Stimulated activated CD8-positive, alpha-beta memory T cell treated with anti-CD3 and anti-CD28 coated beads, Interleukin-12 subunit alpha, Interleukin-12 subunit beta, amount 100 ng/mL, for 24 hours (primary cell): ENCODE data around the gene KICS2.
"Not testable (repeated sequence)": the region's sequence is repeated elsewhere in the genome, so short reads cannot be mapped to it uniquely, and the experiment has no call there.

Experiments used
- DNase-seq: peaks from one replicate; pipeline ENCODE4 v3.0.0-alpha.2; 2020; ENCODE audit errors: extremely low read depth

Gene KICS2

GRCh38 chr12:64216239-64216638, 5.9 kb downstream of the KICS2 start:
- DNase-seq: no peak

- no peak for DNase-seq
These were observed 9.9 kb downstream of the KICS2 start for GRCh38 chr12:64212119-64212746.

GRCh38 chr12:64207453-64207852, 14.6 kb downstream of the KICS2 start:
- DNase-seq: no peak

- no peak for DNase-seq
These were observed 16.6 kb downstream of the KICS2 start for GRCh38 chr12:64205542-64205941.

GRCh38 chr12:64203775-64204174, 18.3 kb downstream of the KICS2 start:
- no peak for DNase-seq

GRCh38 chr12:64203036-64203435, 19.1 kb downstream of the KICS2 start:
- DNase-seq: no peak

- not testable (repeated sequence) for DNase-seq
These were observed 26.3 kb downstream of the KICS2 start for GRCh38 chr12:64195841-64196240.

GRCh38 chr12:64194333-64195149, 27.6 kb downstream of the KICS2 start:
- no peak for DNase-seq

GRCh38 chr12:64193931-64194330, 28.2 kb downstream of the KICS2 start:
- DNase-seq: no peak

- no peak for DNase-seq
These were observed 29.3 kb downstream of the KICS2 start for GRCh38 chr12:64192644-64193444.

- no peak for DNase-seq
These were observed 32.0 kb downstream of the KICS2 start for GRCh38 chr12:64190140-64190539.

- DNase-seq: no peak
These were observed 32.6 kb downstream of the KICS2 start for GRCh38 chr12:64189530-64189929.

GRCh38 chr12:64187794-64188193, 34.3 kb downstream of the KICS2 start:
- DNase-seq: no peak

GRCh38 chr12:64187370-64187769, 34.7 kb downstream of the KICS2 start:
- no peak for DNase-seq

GRCh38 chr12:64186789-64187188, 35.3 kb downstream of the KICS2 start:
- no peak for DNase-seq

- no peak for DNase-seq
These were observed 37.9 kb downstream of the KICS2 start for GRCh38 chr12:64184216-64184615.

- no peak for DNase-seq
These were observed 40.4 kb downstream of the KICS2 start for GRCh38 chr12:64181430-64182291.

- no peak for DNase-seq
These were observed 41.1 kb downstream of the KICS2 start for GRCh38 chr12:64180951-64181350.

GRCh38 chr12:64178122-64178521, 44.0 kb downstream of the KICS2 start:
- DNase-seq: no peak

GRCh38 chr12:64177001-64177400, 45.1 kb downstream of the KICS2 start:
- no peak for DNase-seq

GRCh38 chr12:64175254-64175945, 46.7 kb downstream of the KICS2 start:
- DNase-seq: no peak
